MM.1S (cell line): Measurements from ENCODE around the gene SLC39A6.

Experiments used
- DNase-seq: peaks from one replicate; pipeline ENCODE4 v3.0.0-alpha.2; 2015
- H2AFZ ChIP-seq: fragments of 300-600 bp; sonication (generic); 2 replicates; pipeline ENCODE4 v1.6.0; 2016; ENCODE audit warnings: antibody characterized with exemption, low read length
- H3F3A ChIP-seq: fragments of 300-600 bp; sonication (generic); 2 replicates; pipeline ENCODE4 v1.6.1; 2016; ENCODE audit warnings: mild to moderate bottlenecking, antibody characterized with exemption, low read length, moderate library complexity, mixed read lengths; ENCODE audit not compliant: insufficient read depth
- H3K27ac ChIP-seq: fragments of 300-600 bp; sonication (generic); 2 replicates; pipeline ENCODE4 v1.5.1; 2016; ENCODE audit warnings: mild to moderate bottlenecking, low read length
- H3K27me3 ChIP-seq: fragments of 300-600 bp; sonication (generic); replicated peaks from 2 replicates; pipeline ENCODE4 v1.6.0; 2016; ENCODE audit warnings: low read length; ENCODE audit not compliant: insufficient read depth
- H3K36me3 ChIP-seq: fragments of 300-600 bp; sonication (generic); replicated peaks from 2 replicates; pipeline ENCODE4 v1.6.1; 2016; ENCODE audit warnings: mild to moderate bottlenecking, low read length, mixed read lengths; ENCODE audit not compliant: insufficient read depth
- H3K4me1 ChIP-seq: fragments of 300-600 bp; sonication (generic); 2 replicates; pipeline ENCODE4 v1.6.1; 2016; ENCODE audit warnings: low read length, mixed read lengths
- H3K4me2 ChIP-seq: fragments of 300-600 bp; sonication (generic); 2 replicates; pipeline ENCODE4 v1.6.0; 2016; ENCODE audit warnings: low read depth, low read length
- H3K4me3 ChIP-seq: fragments of 300-600 bp; sonication (generic); 2 replicates; pipeline ENCODE4 v1.5.1; 2016; ENCODE audit warnings: low read length, mixed read lengths
- H3K79me2 ChIP-seq: fragments of 300-600 bp; sonication (generic); 2 replicates; pipeline ENCODE4 v1.6.1; 2016; ENCODE audit warnings: mixed run types, low read length, mixed read lengths
- H3K9ac ChIP-seq: fragments of 300-600 bp; sonication (generic); 2 replicates; pipeline ENCODE4 v1.6.1; 2016; ENCODE audit warnings: low read length, mixed read lengths
- H3K9me2 ChIP-seq: fragments of 300-600 bp; sonication (generic); replicated peaks from 2 replicates; pipeline ENCODE4 v1.6.1; 2016; ENCODE audit warnings: mild to moderate bottlenecking, low read length, mixed read lengths; ENCODE audit not compliant: insufficient read depth
- H3K9me3 ChIP-seq: fragments of 300-600 bp; sonication (generic); replicated peaks from 2 replicates; pipeline ENCODE4 v1.6.1; 2016; ENCODE audit warnings: mild to moderate bottlenecking, low read length, mixed read lengths; ENCODE audit not compliant: insufficient read depth
- H4K20me1 ChIP-seq: fragments of 300-600 bp; sonication (generic); 2 replicates; pipeline ENCODE4 v1.6.1; 2016; ENCODE audit warnings: mild to moderate bottlenecking, low read length, moderate library complexity, mixed read lengths; ENCODE audit not compliant: insufficient read depth
- EZH2 ChIP-seq: fragments of 300-600 bp; sonication (generic); optimal IDR thresholded peaks from 2 replicates; pipeline ENCODE3; 2017; ENCODE audit warnings: low read depth, mild to moderate bottlenecking, antibody characterized with exemption, low read length, mixed read lengths
- EZH2phosphoT487 ChIP-seq: fragments of 300-600 bp; sonication (generic); IDR thresholded peaks from 2 replicates; pipeline ENCODE4 v1.6.1; 2018; ENCODE audit warnings: antibody characterized with exemption, low read length
- TF ChIP-seq, protein P1 (sequence below): fragments of 300-600 bp; sonication (generic); IDR thresholded peaks from 2 replicates; pipeline ENCODE4 v1.5.1; 2016; ENCODE audit warnings: antibody characterized with exemption, low read length, mixed read lengths

Gene SLC39A6

DNA sequence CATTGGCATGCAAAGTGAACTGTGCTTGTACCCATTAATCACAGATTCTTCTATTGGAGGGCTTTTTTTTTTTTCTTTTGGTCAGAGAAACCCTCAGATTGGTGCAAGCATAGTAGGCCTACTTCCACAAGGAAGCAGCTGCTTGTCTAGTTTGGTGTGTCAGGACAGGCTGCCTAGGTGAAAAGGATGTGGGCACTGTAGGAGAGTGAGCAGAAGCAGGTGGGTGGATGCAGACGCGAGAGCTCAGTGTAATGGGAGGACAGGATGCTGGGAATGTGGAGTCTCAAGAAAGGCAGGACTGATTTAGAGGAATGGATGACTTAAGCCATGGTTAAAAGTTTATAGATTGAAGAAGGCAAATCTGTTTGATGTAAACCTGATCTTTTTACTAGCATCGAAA is 3.6 kb upstream of the SLC39A6 start:
- TF ChIP-seq, protein P1, sequence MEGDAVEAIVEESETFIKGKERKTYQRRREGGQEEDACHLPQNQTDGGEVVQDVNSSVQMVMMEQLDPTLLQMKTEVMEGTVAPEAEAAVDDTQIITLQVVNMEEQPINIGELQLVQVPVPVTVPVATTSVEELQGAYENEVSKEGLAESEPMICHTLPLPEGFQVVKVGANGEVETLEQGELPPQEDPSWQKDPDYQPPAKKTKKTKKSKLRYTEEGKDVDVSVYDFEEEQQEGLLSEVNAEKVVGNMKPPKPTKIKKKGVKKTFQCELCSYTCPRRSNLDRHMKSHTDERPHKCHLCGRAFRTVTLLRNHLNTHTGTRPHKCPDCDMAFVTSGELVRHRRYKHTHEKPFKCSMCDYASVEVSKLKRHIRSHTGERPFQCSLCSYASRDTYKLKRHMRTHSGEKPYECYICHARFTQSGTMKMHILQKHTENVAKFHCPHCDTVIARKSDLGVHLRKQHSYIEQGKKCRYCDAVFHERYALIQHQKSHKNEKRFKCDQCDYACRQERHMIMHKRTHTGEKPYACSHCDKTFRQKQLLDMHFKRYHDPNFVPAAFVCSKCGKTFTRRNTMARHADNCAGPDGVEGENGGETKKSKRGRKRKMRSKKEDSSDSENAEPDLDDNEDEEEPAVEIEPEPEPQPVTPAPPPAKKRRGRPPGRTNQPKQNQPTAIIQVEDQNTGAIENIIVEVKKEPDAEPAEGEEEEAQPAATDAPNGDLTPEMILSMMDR, result no peak
- no peak for TF ChIP-seq EZH2
- no peak for TF ChIP-seq EZH2phosphoT487
- Histone ChIP-seq H3K27me3 (no peaks in the 10 kb centered on the region), H3K27ac (no peak overlapping the region), H4K20me1 (no peaks in the 10 kb centered on the region; the same call in 1 of the 2 replicates), H3K9ac (no peak overlapping the region), H3K9me3 (no peaks in the 10 kb centered on the region), H3F3A (0 out of 2 replicates have a peak, but pooled peaks cover 3% of the 10 kb centered on the region), H2AFZ (no peak overlapping the region), H3K36me3 (peaks cover 6% of the 10 kb centered on the region; the same call in 1 of the 2 replicates), H3K4me3 (no peak overlapping the region), H3K9me2 (no peaks in the 10 kb centered on the region), H3K4me2 (no peak overlapping the region), H3K79me2 (peaks cover 69% of the 10 kb centered on the region), H3K4me1 (peaks cover 12% of the 10 kb centered on the region; the same call in 1 of the 2 replicates)
- DNase-seq, result no peak

DNA sequence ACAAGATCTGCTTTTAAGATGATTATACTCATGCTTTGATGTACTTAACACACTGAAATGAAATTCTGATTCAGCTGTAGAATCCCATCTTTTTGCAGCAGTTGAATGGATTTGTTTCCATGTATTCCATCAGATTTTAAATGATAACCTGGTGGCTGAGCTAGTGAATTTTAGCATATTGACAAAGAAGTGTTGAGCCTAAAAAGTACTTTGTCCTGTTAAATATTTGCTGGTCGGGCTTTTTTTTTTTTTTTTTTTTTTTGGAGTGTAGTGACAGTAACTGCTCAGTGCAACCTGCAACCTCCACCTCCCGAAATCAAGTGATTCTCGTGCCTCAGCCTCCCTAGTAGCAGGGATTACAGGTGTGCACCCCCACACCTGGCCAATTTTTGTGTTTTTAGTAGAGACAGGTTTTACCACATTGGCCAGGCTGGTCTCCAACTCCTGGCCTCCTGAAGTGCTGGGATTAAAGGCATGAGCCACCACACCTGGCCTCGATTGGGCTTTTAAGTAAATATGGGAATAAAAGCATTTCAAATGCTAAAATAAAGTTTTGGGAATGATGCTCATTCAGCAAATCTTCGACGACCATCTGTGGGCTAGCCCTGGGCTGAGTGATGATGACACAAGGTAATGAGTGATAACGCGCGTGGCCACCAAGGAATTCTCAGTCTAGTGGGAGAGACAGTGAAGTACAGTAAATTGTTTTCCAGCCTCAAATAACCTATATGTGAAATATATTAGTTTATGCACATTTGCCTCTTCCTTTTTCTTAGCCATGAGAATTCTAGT is 2.7 kb upstream of the SLC39A6 start:
- H3K4me2 ChIP-seq, result no peak overlapping the region; the same call in 1 of the 2 replicates
- TF ChIP-seq, protein P1, result no peak
- no peak for TF ChIP-seq EZH2
- no peak for TF ChIP-seq EZH2phosphoT487
- no peaks in the 10 kb centered on the region for H3K9me3 ChIP-seq
- H3K27ac ChIP-seq, result no peak overlapping the region
- H2AFZ ChIP-seq, result no peak overlapping the region
- H3K36me3 ChIP-seq, result peaks cover 3% of the 10 kb centered on the region; the same call in 1 of the 2 replicates
- H3F3A ChIP-seq, result 0 out of 2 replicates have a peak, but pooled peaks cover 3% of the 10 kb centered on the region
- H3K9me2 ChIP-seq, result no peaks in the 10 kb centered on the region
- H3K4me3 ChIP-seq, result no peak overlapping the region
- no peak overlapping the region for H3K9ac ChIP-seq
- H3K27me3 ChIP-seq, result no peaks in the 10 kb centered on the region
- H3K4me1 ChIP-seq, result peaks cover 12% of the 10 kb centered on the region; the same call in 1 of the 2 replicates
- H3K79me2 ChIP-seq, result peaks cover 70% of the 10 kb centered on the region
- H4K20me1 ChIP-seq, result no peaks in the 10 kb centered on the region; the same call in 1 of the 2 replicates
- DNase-seq, result no peak

DNA sequence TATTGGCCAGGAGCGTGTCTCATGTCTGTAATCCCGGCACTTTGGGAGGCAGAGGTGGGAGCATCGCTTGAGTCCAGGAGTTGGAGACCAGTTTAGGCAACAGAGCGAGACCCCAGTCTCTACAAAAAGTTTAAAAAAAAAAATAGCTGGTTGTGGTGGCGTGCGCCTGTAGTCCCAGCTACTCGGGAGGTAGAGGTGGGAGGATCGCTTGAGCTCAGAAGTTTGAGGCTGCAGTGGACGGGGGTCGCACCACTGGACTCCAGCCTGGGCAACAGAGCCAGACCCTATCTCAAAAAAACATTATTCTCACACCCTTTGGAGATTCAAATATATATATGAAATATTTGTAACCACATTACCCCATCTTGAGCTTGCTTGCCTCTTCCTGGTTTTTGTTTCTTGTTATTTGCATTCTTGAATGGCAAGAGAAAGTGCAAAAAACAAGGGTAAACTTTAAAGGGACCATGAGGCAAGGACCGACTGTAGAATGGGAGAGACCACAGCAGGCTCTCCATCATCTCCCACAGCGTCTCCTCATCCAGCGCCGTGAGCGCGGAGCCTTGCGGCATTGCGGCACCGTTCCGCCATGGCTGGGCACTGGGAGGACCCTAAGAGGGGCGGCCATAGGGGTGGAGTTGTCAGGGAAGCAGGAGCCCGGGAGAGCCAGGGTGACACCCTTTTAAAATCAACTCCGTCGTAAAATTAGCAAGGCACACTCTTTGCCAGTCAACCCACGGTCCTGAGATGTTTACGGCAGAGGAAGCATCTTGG is 1.9 kb upstream of the SLC39A6 start:
- H3K4me1 ChIP-seq, result peaks cover 12% of the 10 kb centered on the region; the same call in 1 of the 2 replicates
- H3K9ac ChIP-seq, result peak overlapping the region; percentile 96; the same call in 1 of the 2 replicates
- 0 out of 2 replicates have a peak, but pooled peaks cover 3% of the 10 kb centered on the region for H3F3A ChIP-seq
- no peak overlapping the region for H3K27ac ChIP-seq
- peak overlapping the region; percentile 65 for H3K4me2 ChIP-seq
- DNase-seq, result no peak
- H3K27me3 ChIP-seq, result no peaks in the 10 kb centered on the region
- no peaks in the 10 kb centered on the region for H3K9me3 ChIP-seq
- no peaks in the 10 kb centered on the region; the same call in 1 of the 2 replicates for H3K36me3 ChIP-seq
- TF ChIP-seq, protein P1, result no peak
- TF ChIP-seq EZH2phosphoT487, result no peak
- no peak for TF ChIP-seq EZH2
- no peaks in the 10 kb centered on the region; the same call in 1 of the 2 replicates for H4K20me1 ChIP-seq
- H2AFZ ChIP-seq, result no peak overlapping the region
- peak overlapping the region; percentile 96 for H3K4me3 ChIP-seq
- peaks cover 67% of the 10 kb centered on the region for H3K79me2 ChIP-seq
- no peaks in the 10 kb centered on the region for H3K9me2 ChIP-seq
